ENCODE results near the gene MED22. TPM values are rescaled to one million over a fixed set of nuclear protein-coding genes. Genes with fewer than 3 reads are reported as not detected.

MED22 gene
- total and polyA plus RNA-seq, 4 donors: 11.4 to 32.0 (median 20.1) TPM

DNA sequence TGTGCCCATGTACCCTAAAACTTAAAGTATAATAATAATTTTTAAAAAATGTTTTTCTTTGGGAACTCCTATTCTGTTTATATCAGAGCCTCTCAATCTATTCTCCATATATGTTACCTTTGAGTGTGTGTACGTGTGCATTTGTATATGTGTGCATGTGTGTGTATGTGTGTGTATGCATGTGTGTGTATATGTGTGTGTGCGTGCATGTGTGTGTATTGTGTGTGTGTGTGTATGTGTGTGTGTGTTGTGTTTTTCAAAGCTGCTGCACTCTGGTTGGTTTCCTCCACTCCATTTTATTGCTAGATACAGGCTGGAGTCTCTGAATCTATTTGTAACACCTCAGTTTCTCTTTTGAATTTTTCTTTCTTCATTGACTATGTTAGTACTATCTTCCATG, 31.9 kb downstream of the MED22 start:
- no peaks in the 10 kb centered on the region for H3K36me3 ChIP-seq (ENCODE audit: control insufficient read depth in 4 of 4, insufficient read depth in 4 of 4, low read length in 4 of 4)
- TF ChIP-seq, protein P1, sequence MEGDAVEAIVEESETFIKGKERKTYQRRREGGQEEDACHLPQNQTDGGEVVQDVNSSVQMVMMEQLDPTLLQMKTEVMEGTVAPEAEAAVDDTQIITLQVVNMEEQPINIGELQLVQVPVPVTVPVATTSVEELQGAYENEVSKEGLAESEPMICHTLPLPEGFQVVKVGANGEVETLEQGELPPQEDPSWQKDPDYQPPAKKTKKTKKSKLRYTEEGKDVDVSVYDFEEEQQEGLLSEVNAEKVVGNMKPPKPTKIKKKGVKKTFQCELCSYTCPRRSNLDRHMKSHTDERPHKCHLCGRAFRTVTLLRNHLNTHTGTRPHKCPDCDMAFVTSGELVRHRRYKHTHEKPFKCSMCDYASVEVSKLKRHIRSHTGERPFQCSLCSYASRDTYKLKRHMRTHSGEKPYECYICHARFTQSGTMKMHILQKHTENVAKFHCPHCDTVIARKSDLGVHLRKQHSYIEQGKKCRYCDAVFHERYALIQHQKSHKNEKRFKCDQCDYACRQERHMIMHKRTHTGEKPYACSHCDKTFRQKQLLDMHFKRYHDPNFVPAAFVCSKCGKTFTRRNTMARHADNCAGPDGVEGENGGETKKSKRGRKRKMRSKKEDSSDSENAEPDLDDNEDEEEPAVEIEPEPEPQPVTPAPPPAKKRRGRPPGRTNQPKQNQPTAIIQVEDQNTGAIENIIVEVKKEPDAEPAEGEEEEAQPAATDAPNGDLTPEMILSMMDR (IDR thresholded peaks at IDR 0.05; ENCODE audit: control extremely low read depth, extremely low read depth): no peak
- no peaks in the 10 kb centered on the region for H3K9me3 ChIP-seq (ENCODE audit: control insufficient read depth in 4 of 4, insufficient read depth in 3 of 4, low read length in 3 of 4)
- no peaks in the 10 kb centered on the region for H3K4me1 ChIP-seq (ENCODE audit: control insufficient read depth in 5 of 5, insufficient read depth in 5 of 5, low read length in 5 of 5)
- DNase-seq (no peak), ATAC-seq (ENCODE audit: insufficient read depth, low FRiP score) (no peak)
- no peak overlapping the region for H3K4me3 ChIP-seq
- no peak overlapping the region for H3K9ac ChIP-seq (ENCODE audit: insufficient read depth in 1 of 2, low read length in 2 of 2)
- no peak overlapping the region for H3K27ac ChIP-seq (ENCODE audit: low read depth in 1 of 2, low read length in 1 of 2)
- no peaks in the 10 kb centered on the region for H3K27me3 ChIP-seq (ENCODE audit: control insufficient read depth in 3 of 3, insufficient read depth in 3 of 3, low read length in 2 of 3)
- WGBS, 2 donors: 81 to 83% methylated on average over 2 of the region's 2 CpGs

DNA sequence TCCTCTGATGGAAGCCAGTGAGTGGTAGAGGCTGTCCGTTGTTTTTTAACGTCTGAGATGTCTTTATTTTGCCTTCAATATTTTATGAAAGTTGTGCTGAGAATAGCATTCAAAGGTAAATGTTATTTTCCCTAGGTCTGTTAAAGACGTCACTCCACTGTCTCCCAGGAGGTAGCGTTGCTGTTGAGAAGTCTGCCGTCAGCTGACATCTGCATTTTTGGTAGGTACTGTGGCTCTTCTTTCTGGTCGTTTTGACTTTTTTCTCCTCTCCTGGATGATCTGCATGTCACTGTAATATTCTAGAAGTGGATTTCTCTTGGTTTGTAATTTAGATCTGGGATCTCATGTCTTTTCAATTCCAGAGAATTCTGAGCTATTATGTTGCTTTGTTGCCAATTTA, 38.3 kb downstream of the MED22 start:
- no peak for DNase-seq
- no peaks in the 10 kb centered on the region for H3K4me1 ChIP-seq (ENCODE audit: control insufficient read depth in 5 of 5, insufficient read depth in 5 of 5, low read length in 5 of 5)
- no peaks in the 10 kb centered on the region for H3K36me3 ChIP-seq (ENCODE audit: control insufficient read depth in 4 of 4, insufficient read depth in 4 of 4, low read length in 4 of 4)
- no peak overlapping the region for H3K4me3 ChIP-seq
- no peak overlapping the region for H3K27ac ChIP-seq (ENCODE audit: low read depth in 1 of 2, low read length in 1 of 2)
- H3K9ac ChIP-seq (ENCODE audit: insufficient read depth in 1 of 2, low read length in 2 of 2): no peak overlapping the region
- peaks cover 0 to 2% (median 0%) of the 10 kb centered on the region in 3 donors for H3K27me3 ChIP-seq (ENCODE audit: control insufficient read depth in 3 of 3, insufficient read depth in 3 of 3, low read length in 2 of 3)
- no peak for ATAC-seq (ENCODE audit: insufficient read depth, low FRiP score)
- WGBS, 2 donors: 83 to 90% methylated on average over 6 of the region's 6 CpGs
- H3K9me3 ChIP-seq (ENCODE audit: control insufficient read depth in 4 of 4, insufficient read depth in 3 of 4, low read length in 3 of 4): peaks cover 0 to 2% (median 0%) of the 10 kb centered on the region in 4 donors
- TF ChIP-seq, protein P1 (IDR thresholded peaks at IDR 0.05; ENCODE audit: control extremely low read depth, extremely low read depth): no peak

DNA sequence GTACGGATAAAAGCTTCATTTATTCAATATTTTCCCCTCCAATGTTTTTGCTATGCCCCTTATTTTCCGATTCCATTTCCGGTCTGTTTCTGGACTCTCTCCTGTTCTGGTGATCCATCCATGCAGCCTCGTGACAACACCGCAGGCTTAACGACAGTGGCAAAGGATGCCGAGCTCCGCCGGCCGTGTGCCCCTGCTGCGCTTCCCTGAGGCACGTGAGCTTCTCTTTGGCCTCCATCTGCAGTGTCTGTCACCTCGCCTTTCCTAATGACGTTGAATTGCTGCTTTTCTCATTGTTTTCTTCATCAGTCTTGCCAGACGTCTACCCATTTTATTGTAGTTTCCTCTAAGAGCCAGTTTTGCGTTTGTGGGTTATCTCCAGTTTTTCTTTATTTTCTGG, 40.6 kb downstream of the MED22 start:
- peaks cover 0 to 2% (median 0%) of the 10 kb centered on the region in 3 donors for H3K27me3 ChIP-seq (ENCODE audit: control insufficient read depth in 3 of 3, insufficient read depth in 3 of 3, low read length in 2 of 3)
- H3K4me1 ChIP-seq (ENCODE audit: control insufficient read depth in 5 of 5, insufficient read depth in 5 of 5, low read length in 5 of 5): no peaks in the 10 kb centered on the region
- no peak for ATAC-seq (ENCODE audit: insufficient read depth, low FRiP score)
- no peak overlapping the region for H3K9ac ChIP-seq (ENCODE audit: insufficient read depth in 1 of 2, low read length in 2 of 2)
- peaks cover 0 to 2% (median 0%) of the 10 kb centered on the region in 4 donors for H3K9me3 ChIP-seq (ENCODE audit: control insufficient read depth in 4 of 4, insufficient read depth in 3 of 4, low read length in 3 of 4)
- DNase-seq: no peak
- no peak overlapping the region for H3K4me3 ChIP-seq
- 74 to 79% methylated on average over 16 of the region's 16 CpGs for WGBS, 2 donors
- no peaks in the 10 kb centered on the region for H3K36me3 ChIP-seq (ENCODE audit: control insufficient read depth in 4 of 4, insufficient read depth in 4 of 4, low read length in 4 of 4)
- TF ChIP-seq, protein P1 (IDR thresholded peaks at IDR 0.05; ENCODE audit: control extremely low read depth, extremely low read depth): no peak
- no peak overlapping the region for H3K27ac ChIP-seq (ENCODE audit: low read depth in 1 of 2, low read length in 1 of 2)
